ENCODE measurements around the gene KRT81.
A peak's percentile ranks its signal among the peaks of the same experiment; 100 is the strongest.
"Not testable (repeated sequence)": the region's sequence is repeated elsewhere in the genome, so short reads cannot be mapped to it uniquely, and the experiment has no call there.

KRT81 gene

GRCh38 chr12:52306731-52307130 lies 15.4 kb upstream of the KRT81 start:
- no peaks in the 10 kb centered on the region for H3K36me3 Mint-ChIP-seq (ENCODE audit: low read depth)
- H3K27ac Mint-ChIP-seq: no peak overlapping the region
- H3K4me3 Mint-ChIP-seq: peak overlapping the region in 2 of 3 experiments; percentile 29
- peaks cover 23% of the 10 kb centered on the region for H3K4me1 Mint-ChIP-seq
- H3K27me3 Mint-ChIP-seq (ENCODE audit: low read depth): peaks cover 67% of the 10 kb centered on the region
- H3K9me3 Mint-ChIP-seq: no peaks in the 10 kb centered on the region
- TF ChIP-seq CTCF (IDR thresholded peaks at IDR 0.05; ENCODE audit: unreplicated experiment in 3 of 3): no peak

GRCh38 chr12:52305921-52306705 lies 14.8 kb upstream of the KRT81 start:
- Mint-ChIP-seq H3K27ac (no peak overlapping the region), H3K9me3 (no peaks in the 10 kb centered on the region), H3K27me3 (ENCODE audit: low read depth) (peaks cover 67% of the 10 kb centered on the region), H3K4me3 (no peak overlapping the region), H3K4me1 (peaks cover 19% of the 10 kb centered on the region), H3K36me3 (ENCODE audit: low read depth) (no peaks in the 10 kb centered on the region)
- peak in 2 of 3 experiments; percentile 13 to 15 for TF ChIP-seq CTCF (IDR thresholded peaks at IDR 0.05; ENCODE audit: unreplicated experiment in 3 of 3)

- peaks cover 16% of the 10 kb centered on the region for H3K4me1 Mint-ChIP-seq
- H3K36me3 Mint-ChIP-seq (ENCODE audit: low read depth); H3K4me3 Mint-ChIP-seq; H3K9me3 Mint-ChIP-seq; H3K27ac Mint-ChIP-seq: not testable (repeated sequence)
- peaks cover 65% of the 10 kb centered on the region for H3K27me3 Mint-ChIP-seq (ENCODE audit: low read depth)
Measured at GRCh38 chr12:52304941-52305411, 13.6 kb upstream of the KRT81 start.

- H3K4me3 Mint-ChIP-seq; H3K36me3 Mint-ChIP-seq (ENCODE audit: low read depth); H3K4me1 Mint-ChIP-seq; H3K9me3 Mint-ChIP-seq; H3K27ac Mint-ChIP-seq: not testable (repeated sequence)
- peaks cover 64% of the 10 kb centered on the region for H3K27me3 Mint-ChIP-seq (ENCODE audit: low read depth)
Measured at GRCh38 chr12:52302242-52302914, 11.0 kb upstream of the KRT81 start.

GRCh38 chr12:52301721-52302120 lies 10.4 kb upstream of the KRT81 start:
- H3K4me1 Mint-ChIP-seq; H3K27ac Mint-ChIP-seq; H3K9me3 Mint-ChIP-seq; H3K36me3 Mint-ChIP-seq (ENCODE audit: low read depth); H3K4me3 Mint-ChIP-seq: not testable (repeated sequence)
- peaks cover 64% of the 10 kb centered on the region for H3K27me3 Mint-ChIP-seq (ENCODE audit: low read depth)

- Mint-ChIP-seq H3K27me3 (ENCODE audit: low read depth) (peaks cover 63% of the 10 kb centered on the region), H3K36me3 (ENCODE audit: low read depth) (no peaks in the 10 kb centered on the region), H3K4me3 (no peak overlapping the region), H3K4me1 (no peaks in the 10 kb centered on the region), H3K27ac (no peak overlapping the region), H3K9me3 (no peaks in the 10 kb centered on the region)
- TF ChIP-seq CTCF (IDR thresholded peaks at IDR 0.05; ENCODE audit: unreplicated experiment in 3 of 3): no peak
Measured at GRCh38 chr12:52300796-52301691, 9.7 kb upstream of the KRT81 start.

- no peak overlapping the region for H3K4me3 Mint-ChIP-seq
- TF ChIP-seq CTCF (IDR thresholded peaks at IDR 0.05; ENCODE audit: unreplicated experiment in 3 of 3): no peak
- H3K4me1 Mint-ChIP-seq: no peaks in the 10 kb centered on the region
- H3K27ac Mint-ChIP-seq: no peak overlapping the region
- H3K36me3 Mint-ChIP-seq (ENCODE audit: low read depth): no peaks in the 10 kb centered on the region
- peaks cover 62% of the 10 kb centered on the region for H3K27me3 Mint-ChIP-seq (ENCODE audit: low read depth)
- no peaks in the 10 kb centered on the region for H3K9me3 Mint-ChIP-seq
Measured at GRCh38 chr12:52298677-52299190, 7.4 kb upstream of the KRT81 start.

Measured in nephron (organoid).